Measurements from ENCODE around the gene SMC1B.
"Not testable (repeated sequence)": the region's sequence is repeated elsewhere in the genome, so short reads cannot be mapped to it uniquely, and the experiment has no call there.

The SMC1B gene

GRCh38 chr22:45445031-45445710 lies 31.8 kb upstream of the SMC1B start:
- no peak for DNase-seq

- DNase-seq: no peak
Measured at GRCh38 chr22:45444168-45444567, 30.8 kb upstream of the SMC1B start.

GRCh38 chr22:45442116-45442515 lies 28.7 kb upstream of the SMC1B start:
- DNase-seq: no peak

- DNase-seq: no peak
Measured at GRCh38 chr22:45441138-45441537, 27.7 kb upstream of the SMC1B start.

- not testable (repeated sequence) for DNase-seq
Measured at GRCh38 chr22:45440688-45441087, 27.3 kb upstream of the SMC1B start.

- DNase-seq: no peak
Measured at GRCh38 chr22:45438336-45438735, 24.9 kb upstream of the SMC1B start.

- DNase-seq: not testable (repeated sequence)
Measured at GRCh38 chr22:45436871-45437517, 23.6 kb upstream of the SMC1B start.

- no peak for DNase-seq
Measured at GRCh38 chr22:45435544-45436139, 22.2 kb upstream of the SMC1B start.

- no peak for DNase-seq
Measured at GRCh38 chr22:45434981-45435380, 21.6 kb upstream of the SMC1B start.

- DNase-seq: no peak
Measured at GRCh38 chr22:45430871-45431270, 17.5 kb upstream of the SMC1B start.

- DNase-seq: no peak
Measured at GRCh38 chr22:45429981-45430775, 16.8 kb upstream of the SMC1B start.

- no peak for DNase-seq
Measured at GRCh38 chr22:45429424-45429823, 16.0 kb upstream of the SMC1B start.

GRCh38 chr22:45428391-45429385 lies 15.3 kb upstream of the SMC1B start:
- DNase-seq: no peak

GRCh38 chr22:45427114-45427513 lies 13.7 kb upstream of the SMC1B start:
- DNase-seq: no peak

GRCh38 chr22:45426387-45426786 lies 13.0 kb upstream of the SMC1B start:
- no peak for DNase-seq

- no peak for DNase-seq
Measured at GRCh38 chr22:45425531-45426265, 12.3 kb upstream of the SMC1B start.

- DNase-seq: no peak
Measured at GRCh38 chr22:45425101-45425500, 11.7 kb upstream of the SMC1B start.

GRCh38 chr22:45424241-45424731 lies 10.9 kb upstream of the SMC1B start:
- no peak for DNase-seq

GRCh38 chr22:45423524-45423923 lies 10.1 kb upstream of the SMC1B start:
- DNase-seq: no peak

GRCh38 chr22:45422237-45422983 lies 9.0 kb upstream of the SMC1B start:
- DNase-seq: no peak

All from cortex of kidney (tissue), 1 donor.